ENCODE data around the gene MAP1LC3C. TPM values are rescaled to one million over a fixed set of nuclear protein-coding genes. Genes with fewer than 3 reads are reported as not detected.

Gene MAP1LC3C
- total RNA-seq, 1 experiment from 2014 or later: not detected

GRCh38 chr1:241947354-241947753 is 51.5 kb downstream of the MAP1LC3C start:
- H3K4me1 ChIP-seq (ENCODE audit: insufficient read depth, low read length, poor library complexity, severe bottlenecking): no peaks in the 10 kb centered on the region
- intact Hi-C loops (cut with micrococcal nuclease; ENCODE audit: unreplicated experiment): no loop called here
- TF ChIP-seq CTCF (conservative IDR thresholded peaks at IDR 0.05; ENCODE audit: low read depth, low read length) (no peak), EZH2 (IDR thresholded peaks at IDR 0.05; ENCODE audit: borderline replicate concordance, low read depth, low read length, poor library complexity, severe bottlenecking) (no peak)
- H3K36me3 ChIP-seq (ENCODE audit: insufficient read depth, low read length, poor library complexity, severe bottlenecking): no peaks in the 10 kb centered on the region
- H3K4me3 ChIP-seq (ENCODE audit: low read depth, low read length, poor library complexity, severe bottlenecking): no peak overlapping the region
- ChIA-PET POLR2A (ENCODE audit: low non-redundant PET) (no interaction called here), CTCF (no interaction called here)
- DNase-seq (ENCODE audit: low spot score): no peak
- H3K27me3 ChIP-seq (replicated peaks; ENCODE audit: insufficient read depth, low read depth, low read length, poor library complexity): no peaks in the 10 kb centered on the region
- BruUV-seq (replicated peaks): no TSS peak
- H3K27ac ChIP-seq (ENCODE audit: low read depth, low read length, poor library complexity, severe bottlenecking): no peak overlapping the region
- no peaks in the 10 kb centered on the region for H3K9me3 ChIP-seq (ENCODE audit: low read depth, low read length, poor library complexity, severe bottlenecking)

Other genes starting within 250 kb of the MAP1LC3C start
- 37.7 and 46.6 TPM in 2 replicates for gene EXO1, start 150.9 kb downstream of the MAP1LC3C start, total RNA-seq (2021)
- gene BECN2, start 41.3 kb downstream of the MAP1LC3C start, total RNA-seq (2021): not detected in 2 replicates

Data from A673 (cell line).